Transverse colon (tissue), 3 donors: Measurements from ENCODE around the gene PPP1R1A.

Experiments
- EP300 ChIP-seq: sonication (generic); formaldehyde crosslinking; IDR thresholded peaks from one replicate; pipeline ENCODE4 v1.6.1; 2017; ENCODE audit warnings: antibody characterized with exemption, low read depth
- POLR2A ChIP-seq: fragments of 450-650 bp; IDR thresholded peaks from one replicate; pipeline ENCODE4 v1.6.1; 2016; ENCODE audit warnings: antibody characterized with exemption, mild to moderate bottlenecking, moderate library complexity
- TF ChIP-seq, protein P1 (sequence below), 5 experiments: fragments of 200-600 bp in 3 of 5; fragments of 450-650 bp in 2 of 5; sonication (generic) in 3 of 5; IDR thresholded peaks; 1 replicate in 2 of 5; 2 replicates in 3 of 5; pipeline ENCODE4 v1.5.1; 2016 to 2017; ENCODE audit warnings: antibody characterized with exemption in 5 of 5, inconsistent platforms in 3 of 5, mild to moderate bottlenecking in 2 of 5, moderate library complexity in 1 of 5

DNA sequence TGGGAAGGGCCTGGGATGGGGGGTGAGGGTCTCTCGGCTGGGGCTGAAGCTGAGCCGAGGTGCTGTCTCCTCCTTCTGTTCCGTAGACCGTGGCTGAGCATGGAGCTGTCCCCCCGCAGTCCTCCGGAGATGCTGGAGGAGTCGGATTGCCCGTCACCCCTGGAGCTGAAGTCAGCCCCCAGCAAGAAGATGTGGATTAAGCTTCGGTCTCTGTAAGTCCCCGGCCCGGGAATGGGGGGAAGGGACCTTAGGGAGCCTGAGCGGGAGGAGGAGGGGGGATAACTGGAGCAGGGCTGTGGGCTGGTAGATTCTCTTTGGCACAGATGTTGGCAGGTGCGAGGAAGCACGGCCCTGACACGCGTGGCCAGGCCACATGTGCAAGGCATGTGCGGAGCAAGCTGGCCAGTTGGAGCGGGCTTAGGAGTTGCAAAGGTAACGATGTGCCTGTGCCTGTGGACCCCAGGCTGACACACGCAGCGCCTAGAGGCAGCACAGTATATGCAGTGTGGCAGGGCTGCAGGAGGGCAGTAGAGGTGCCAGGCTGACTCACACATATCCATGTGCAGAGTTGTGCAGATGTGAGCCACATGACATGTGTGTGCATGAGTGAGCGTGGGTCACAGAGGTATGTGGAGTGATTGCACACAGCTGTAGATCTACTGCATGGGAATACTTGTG is 38.5 kb downstream of the PPP1R1A start:
- TF ChIP-seq EP300, result no peak
- TF ChIP-seq, protein P1, sequence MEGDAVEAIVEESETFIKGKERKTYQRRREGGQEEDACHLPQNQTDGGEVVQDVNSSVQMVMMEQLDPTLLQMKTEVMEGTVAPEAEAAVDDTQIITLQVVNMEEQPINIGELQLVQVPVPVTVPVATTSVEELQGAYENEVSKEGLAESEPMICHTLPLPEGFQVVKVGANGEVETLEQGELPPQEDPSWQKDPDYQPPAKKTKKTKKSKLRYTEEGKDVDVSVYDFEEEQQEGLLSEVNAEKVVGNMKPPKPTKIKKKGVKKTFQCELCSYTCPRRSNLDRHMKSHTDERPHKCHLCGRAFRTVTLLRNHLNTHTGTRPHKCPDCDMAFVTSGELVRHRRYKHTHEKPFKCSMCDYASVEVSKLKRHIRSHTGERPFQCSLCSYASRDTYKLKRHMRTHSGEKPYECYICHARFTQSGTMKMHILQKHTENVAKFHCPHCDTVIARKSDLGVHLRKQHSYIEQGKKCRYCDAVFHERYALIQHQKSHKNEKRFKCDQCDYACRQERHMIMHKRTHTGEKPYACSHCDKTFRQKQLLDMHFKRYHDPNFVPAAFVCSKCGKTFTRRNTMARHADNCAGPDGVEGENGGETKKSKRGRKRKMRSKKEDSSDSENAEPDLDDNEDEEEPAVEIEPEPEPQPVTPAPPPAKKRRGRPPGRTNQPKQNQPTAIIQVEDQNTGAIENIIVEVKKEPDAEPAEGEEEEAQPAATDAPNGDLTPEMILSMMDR (IDR thresholded peaks at IDR 0.05), result no peak
- TF ChIP-seq POLR2A, result no peak
